HG03039 (cell line): Measurements from ENCODE around the gene CEBPZ.
"Not testable (repeated sequence)": the region's sequence is repeated elsewhere in the genome, so short reads cannot be mapped to it uniquely, and the experiment has no call there.

ENCODE experiments used
- ATAC-seq: cut with Tn5 transposase; IDR thresholded peaks from one replicate; pipeline ENCODE4 v1.9.1; 2021; ENCODE audit warnings: mild to moderate bottlenecking, moderate library complexity; ENCODE audit not compliant: unreplicated experiment

The CEBPZ gene

GRCh38 chr2:37224063-37224462 lies 7.3 kb downstream of the CEBPZ start:
- ATAC-seq: no peak

DNA sequence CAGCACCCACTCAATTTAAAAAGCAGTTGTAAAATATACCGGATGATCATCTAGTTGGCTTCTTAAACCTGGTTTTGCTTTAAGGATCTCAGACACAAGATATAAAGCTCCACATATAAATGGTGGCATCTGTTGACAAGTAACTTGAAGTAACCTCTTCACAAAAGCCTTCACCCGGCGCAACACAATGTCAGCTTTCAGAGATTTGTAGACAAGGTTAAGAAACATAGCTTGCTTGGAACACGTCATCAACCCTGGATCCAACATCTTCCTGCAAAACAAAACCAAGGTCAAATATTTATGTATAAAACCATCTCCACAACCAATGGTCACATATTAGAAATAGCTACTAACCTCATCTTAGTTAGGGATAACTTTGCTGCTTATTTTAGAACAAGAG lies 8.3 kb downstream of the CEBPZ start:
- ATAC-seq: no peak

- ATAC-seq: no peak
Observed at GRCh38 chr2:37219046-37219445, 12.3 kb downstream of the CEBPZ start.

GRCh38 chr2:37215250-37215649 lies 16.1 kb downstream of the CEBPZ start:
- no peak for ATAC-seq

DNA sequence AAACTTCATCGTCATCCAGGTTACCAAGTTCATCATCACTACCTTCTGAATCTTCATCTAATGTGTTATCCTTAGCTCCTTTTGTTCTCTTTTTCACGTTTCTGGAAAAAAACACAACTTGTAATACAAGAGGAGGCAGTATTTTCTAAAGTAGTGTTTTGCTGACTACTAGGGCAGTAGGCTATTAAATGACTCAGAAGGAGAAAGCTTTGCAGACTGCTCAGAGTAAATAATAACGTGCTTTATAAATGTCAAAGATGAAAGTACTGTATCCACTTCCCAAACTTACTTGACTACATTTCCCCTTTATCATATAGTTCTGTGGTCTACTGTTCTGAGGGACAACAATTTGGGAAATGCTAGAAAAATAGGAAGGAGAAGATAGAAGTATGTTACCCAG lies 19.5 kb downstream of the CEBPZ start:
- ATAC-seq: no peak

GRCh38 chr2:37211212-37211611 lies 20.2 kb downstream of the CEBPZ start:
- no peak for ATAC-seq

- ATAC-seq: not testable (repeated sequence)
Observed at GRCh38 chr2:37206760-37207159, 24.6 kb downstream of the CEBPZ start.

- no peak for ATAC-seq
Observed at GRCh38 chr2:37205689-37206341, 25.6 kb downstream of the CEBPZ start.

GRCh38 chr2:37205071-37205661 lies 26.2 kb downstream of the CEBPZ start:
- ATAC-seq: not testable (repeated sequence)

- no peak for ATAC-seq
Observed at GRCh38 chr2:37203708-37204107, 27.7 kb downstream of the CEBPZ start.

DNA sequence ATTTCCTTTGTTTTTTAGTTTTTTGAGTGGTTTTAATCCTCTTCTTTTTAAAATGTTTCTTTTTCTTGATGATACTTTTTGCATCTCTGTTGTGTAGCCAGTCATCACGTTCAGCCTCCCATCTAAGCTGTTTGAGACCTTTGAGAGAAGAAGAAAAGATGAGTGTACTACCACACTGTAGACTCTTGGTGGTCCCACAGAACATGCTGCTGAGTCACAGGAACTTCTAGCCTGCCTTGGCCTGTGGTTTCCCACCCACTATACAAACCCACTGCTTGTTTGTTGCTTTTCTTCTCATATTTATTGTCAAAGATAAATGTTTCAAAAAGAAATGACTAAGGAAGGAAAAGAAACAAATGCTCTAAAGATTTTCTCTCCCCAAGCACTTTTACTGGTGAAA lies 29.6 kb downstream of the CEBPZ start:
- no peak for ATAC-seq

GRCh38 chr2:37201208-37201607 lies 30.2 kb downstream of the CEBPZ start:
- ATAC-seq: no peak

DNA sequence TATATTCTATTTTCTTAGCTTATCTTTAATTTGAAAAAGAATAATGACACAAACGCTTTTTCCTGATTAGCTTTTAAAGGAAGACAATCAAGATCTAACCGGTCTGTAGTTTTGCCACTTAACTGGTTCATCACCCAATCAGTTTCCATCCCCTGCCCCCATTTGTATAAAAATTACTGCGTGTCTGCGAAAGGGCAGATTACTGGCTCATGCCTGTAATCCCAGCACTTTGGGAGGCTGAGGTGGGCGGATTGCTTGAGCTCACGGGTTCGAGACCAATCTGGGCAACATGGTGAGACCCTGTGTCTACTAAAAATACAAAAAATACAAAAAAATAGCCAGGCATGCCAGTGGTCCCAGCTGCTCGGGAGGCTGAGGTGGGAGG lies 32.7 kb downstream of the CEBPZ start:
- no peak for ATAC-seq

DNA sequence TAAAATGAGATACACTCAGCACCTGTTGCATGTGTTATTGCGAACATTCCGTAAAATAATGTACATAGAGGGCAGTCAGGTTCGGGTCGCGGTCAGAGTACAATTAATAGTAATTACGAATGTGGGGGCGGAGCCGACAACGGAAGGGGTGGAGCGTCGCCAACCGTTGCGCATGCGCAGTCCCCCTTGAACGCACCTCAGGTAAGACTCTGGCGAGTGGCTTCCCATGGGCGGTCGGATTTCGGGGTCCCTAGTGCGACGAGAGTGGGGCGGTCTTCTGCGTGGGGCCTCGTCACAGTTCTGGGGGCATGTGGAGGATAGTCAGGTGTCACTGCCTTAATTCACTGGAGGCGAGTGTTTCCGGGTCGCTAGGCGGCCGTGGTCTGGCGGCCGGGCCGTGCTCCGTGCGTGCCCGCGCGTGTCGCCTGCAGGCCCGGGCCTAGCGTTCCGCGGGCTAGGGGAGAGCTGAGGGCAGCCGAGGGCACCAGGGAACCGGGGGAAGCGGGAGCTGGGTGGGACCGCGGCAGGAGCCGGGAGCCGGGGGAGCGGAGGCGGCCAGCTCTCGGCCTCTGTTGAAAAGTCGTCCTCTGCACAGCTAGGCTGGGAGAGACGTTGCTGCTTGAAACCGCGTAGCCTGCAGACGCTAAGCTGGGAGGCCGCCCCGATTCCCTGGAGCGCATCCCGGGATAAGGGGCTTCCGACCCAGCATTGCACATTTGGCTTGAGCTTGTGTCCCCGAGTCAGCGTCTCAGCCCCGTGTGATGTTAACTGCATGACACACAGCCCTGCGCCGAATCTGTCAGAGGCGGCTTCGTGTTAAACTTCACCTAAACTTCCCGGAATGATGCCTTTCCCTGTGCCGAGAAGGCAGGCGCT lies 34.8 kb downstream of the CEBPZ start, which contains the start of gene CEBPZOS:
CEBPZOS (plus strand) TSS at position 177 of the 876 bp plus-strand sequence. CDS start 3,209 bp downstream, outside the sequence.
- peak; percentile 73 for ATAC-seq

DNA sequence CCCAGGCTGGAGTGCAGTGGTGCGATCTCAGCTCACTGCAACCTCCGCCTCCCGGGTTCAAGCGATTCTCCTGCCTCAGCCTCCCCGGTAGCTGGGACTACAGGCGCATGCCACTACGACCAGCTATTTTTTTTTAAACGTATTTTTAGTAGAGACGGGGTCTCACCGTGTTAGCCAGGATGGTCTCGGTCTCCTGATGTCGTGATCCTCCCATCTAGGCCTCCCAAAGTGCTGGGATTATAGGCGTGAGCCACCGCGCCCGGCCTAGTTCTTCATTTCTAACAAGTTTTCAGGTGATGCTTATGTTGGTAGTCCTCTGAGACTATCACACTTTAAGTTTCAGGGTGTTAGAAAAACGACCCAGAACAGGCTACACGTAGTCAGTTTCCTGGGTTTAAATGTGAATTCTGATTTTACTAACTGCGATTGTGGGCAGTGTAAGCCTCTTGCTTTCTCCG lies 35.5 kb downstream of the CEBPZ start:
- ATAC-seq: not testable (repeated sequence)

DNA sequence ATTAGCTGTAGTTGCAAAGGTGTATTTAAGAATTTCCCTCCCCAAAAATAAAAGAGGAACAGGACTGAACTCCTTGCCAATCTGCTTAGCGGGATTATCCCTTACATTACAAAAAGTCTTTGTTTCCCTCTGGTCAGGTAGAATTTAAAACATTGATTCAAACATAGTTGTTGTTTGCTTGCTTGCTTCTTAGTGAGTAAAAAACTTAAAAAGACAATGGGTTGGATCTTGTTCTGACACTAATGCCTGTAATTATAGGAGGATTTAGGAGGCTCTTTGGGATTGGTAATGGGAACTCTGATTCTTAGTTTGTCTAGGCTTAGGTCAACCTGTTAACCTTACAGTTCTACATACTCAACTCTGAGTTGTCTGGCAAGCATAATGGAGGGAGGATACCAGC lies 38.8 kb downstream of the CEBPZ start:
- no peak for ATAC-seq

DNA sequence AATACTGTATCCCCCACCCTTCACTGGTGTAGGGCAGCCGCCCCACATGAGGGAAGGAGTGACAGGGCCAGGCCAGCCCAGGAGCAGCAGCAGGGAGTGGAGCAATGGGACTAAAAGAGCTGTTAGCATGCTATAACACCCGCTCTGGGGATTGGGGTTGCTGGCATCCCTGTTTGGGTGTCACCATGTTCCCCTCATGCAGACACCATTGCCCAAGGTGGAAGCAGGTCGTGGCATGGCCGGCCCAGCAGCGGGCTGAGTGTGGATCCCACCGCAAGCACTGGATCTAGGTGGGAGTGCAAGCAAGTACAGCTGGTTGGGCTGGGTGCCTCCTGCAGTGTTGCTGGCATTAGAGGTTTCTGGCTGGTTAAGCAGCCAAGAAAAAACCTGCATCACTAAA lies 39.6 kb downstream of the CEBPZ start:
- no peak for ATAC-seq

DNA sequence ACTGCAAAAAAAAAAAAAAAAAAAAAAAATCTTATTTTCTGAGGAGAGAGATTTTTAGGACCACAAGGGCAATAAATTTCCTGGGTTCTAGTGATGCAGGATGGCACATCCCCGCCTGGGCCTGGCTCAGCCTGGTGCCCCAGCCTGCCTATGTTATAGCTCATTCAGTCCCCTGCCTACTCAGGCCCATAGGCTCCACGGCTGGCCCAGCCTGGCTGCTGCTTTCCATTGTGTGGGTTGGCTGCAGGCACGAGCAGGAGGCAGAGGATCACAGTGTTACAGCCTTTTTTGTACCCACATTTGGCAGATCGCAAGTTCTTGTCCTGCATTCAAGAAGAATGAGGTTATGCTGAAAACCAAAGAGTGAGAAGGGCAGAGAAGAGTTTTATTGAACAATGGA lies 40.1 kb downstream of the CEBPZ start:
- no peak for ATAC-seq

GRCh38 chr2:37190290-37190689 lies 41.1 kb downstream of the CEBPZ start:
- no peak for ATAC-seq

- no peak for ATAC-seq
Observed at GRCh38 chr2:37189452-37190153, 41.8 kb downstream of the CEBPZ start.

DNA sequence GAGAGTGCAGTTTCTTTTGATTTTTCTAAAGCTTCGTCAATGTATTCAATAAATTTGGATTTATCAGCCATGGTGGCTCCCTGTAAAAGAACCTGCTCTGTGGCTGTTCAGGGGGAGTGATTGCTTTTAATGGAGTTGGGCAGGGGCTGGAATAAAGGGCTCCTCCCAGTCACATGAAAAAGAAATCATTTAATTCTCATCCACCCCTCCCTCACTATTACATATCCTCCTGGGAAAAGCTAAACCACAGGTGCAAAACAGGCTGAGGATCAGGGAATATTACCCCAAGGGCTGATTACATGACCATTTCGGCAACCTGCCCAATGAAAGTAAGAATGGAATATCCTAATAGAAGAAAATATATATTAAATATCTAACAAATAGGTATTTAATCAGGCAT lies 42.8 kb downstream of the CEBPZ start, which contains the start of gene SULT6B1:
SULT6B1 (minus strand) TSS at position 101 of the 400 bp plus-strand sequence; CDS start at position 71, 30 bp downstream.
- ATAC-seq: no peak
